H9 (cell line): Measurements from ENCODE around the gene ZCCHC3. TPM values are rescaled to one million over a fixed set of nuclear protein-coding genes. Genes with fewer than 3 reads are reported as not detected.

Source experiments
- DNase-seq: peaks from one replicate; pipeline ENCODE4 v3.0.0-alpha.2; 2017
- H2AFZ ChIP-seq: one replicate; pipeline ENCODE4 v1.6.1; 2013; ENCODE audit warnings: mild to moderate bottlenecking, low read length, control low read depth, moderate library complexity
- H2AK5ac ChIP-seq: 2 replicates; pipeline ENCODE4 v1.6.1; 2013; ENCODE audit warnings: low read length, control low read depth, mixed read lengths; ENCODE audit not compliant: insufficient read length
- H2BK120ac ChIP-seq: one replicate; pipeline ENCODE4 v1.6.1; 2013; ENCODE audit warnings: low read depth, mild to moderate bottlenecking, low read length, control low read depth, inconsistent platforms; ENCODE audit not compliant: poor library complexity, severe bottlenecking
- H2BK12ac ChIP-seq: 2 replicates; pipeline ENCODE4 v1.6.1; 2013; ENCODE audit warnings: low read length, control low read depth, mixed read lengths, low read depth; ENCODE audit not compliant: insufficient read length
- H2BK15ac ChIP-seq: 2 replicates; pipeline ENCODE4 v1.6.1; 2013; ENCODE audit warnings: low read depth, low read length, control low read depth
- H2BK20ac ChIP-seq: one replicate; pipeline ENCODE4 v1.6.1; 2013; ENCODE audit warnings: low read depth, mild to moderate bottlenecking, low read length, control low read depth, inconsistent platforms; ENCODE audit not compliant: poor library complexity, severe bottlenecking
- H2BK5ac ChIP-seq: 2 replicates; pipeline ENCODE4 v1.6.1; 2013; ENCODE audit warnings: low read length, control low read depth, mixed read lengths; ENCODE audit not compliant: insufficient read length
- H3K14ac ChIP-seq: 2 replicates; pipeline ENCODE4 v1.6.1; 2013; ENCODE audit warnings: low read length, control low read depth; ENCODE audit not compliant: insufficient read depth
- H3K18ac ChIP-seq: 2 replicates; pipeline ENCODE4 v1.6.1; 2013; ENCODE audit warnings: low read depth, mild to moderate bottlenecking, mixed read lengths, low read length, control low read depth; ENCODE audit not compliant: insufficient read length
- H3K23ac ChIP-seq: 2 replicates; pipeline ENCODE4 v1.6.1; 2013; ENCODE audit warnings: low read length, control low read depth, mixed read lengths, low read depth; ENCODE audit not compliant: insufficient read length
- H3K23me2 ChIP-seq: 2 replicates; pipeline ENCODE4 v1.6.1; 2013; ENCODE audit warnings: low read depth, mild to moderate bottlenecking, mixed read lengths, low read length, control low read depth; ENCODE audit not compliant: insufficient read length, poor library complexity, severe bottlenecking
- H3K27ac ChIP-seq: 2 replicates; pipeline ENCODE4 v1.5.1; 2013; ENCODE audit warnings: low read length, control low read depth, mixed read lengths, low read depth; ENCODE audit not compliant: insufficient read length
- H3K27me3 ChIP-seq: 2 replicates; pipeline ENCODE4 v1.6.1; 2013; ENCODE audit warnings: low read length, control low read depth, inconsistent platforms; ENCODE audit not compliant: insufficient read depth
- H3K4ac ChIP-seq: 2 replicates; pipeline ENCODE4 v1.6.1; 2013; ENCODE audit warnings: low read depth, mild to moderate bottlenecking, control low read depth, inconsistent platforms, low read length, moderate library complexity
- H3K4me1 ChIP-seq: 2 replicates; pipeline ENCODE4 v1.6.1; 2013; ENCODE audit warnings: low read length, control low read depth, inconsistent platforms; ENCODE audit not compliant: insufficient read depth
- H3K4me2 ChIP-seq: 2 replicates; pipeline ENCODE4 v1.6.1; 2013; ENCODE audit warnings: low read length, control low read depth, mixed read lengths; ENCODE audit not compliant: insufficient read length, insufficient read depth
- H3K56ac ChIP-seq: 2 replicates; pipeline ENCODE4 v1.6.1; 2013; ENCODE audit warnings: low read depth, mild to moderate bottlenecking, mixed read lengths, low read length, control low read depth; ENCODE audit not compliant: insufficient read length
- H3K79me1 ChIP-seq: 2 replicates; pipeline ENCODE4 v1.6.1; 2013; ENCODE audit warnings: low read depth, mild to moderate bottlenecking, moderate library complexity, low read length, control low read depth, inconsistent platforms; ENCODE audit not compliant: insufficient read depth, poor library complexity, severe bottlenecking
- H3K79me2 ChIP-seq: 2 replicates; pipeline ENCODE4 v1.6.1; 2013; ENCODE audit warnings: low read length, control low read depth, inconsistent platforms; ENCODE audit not compliant: insufficient read depth
- H3K9ac ChIP-seq: 2 replicates; pipeline ENCODE4 v1.6.1; 2013; ENCODE audit warnings: low read length, control low read depth, mixed read lengths; ENCODE audit not compliant: insufficient read length; ENCODE audit errors: extremely low read depth
- H3K9me3 ChIP-seq: one replicate; pipeline ENCODE4 v1.6.1; 2013; ENCODE audit warnings: low read depth, low read length, inconsistent platforms; ENCODE audit not compliant: control insufficient read depth
- H3T11ph ChIP-seq: one replicate; pipeline ENCODE4 v1.6.1; 2013; ENCODE audit warnings: mild to moderate bottlenecking, low read length, control low read depth, inconsistent platforms
- H4K20me1 ChIP-seq: one replicate; pipeline ENCODE4 v1.6.1; 2013; ENCODE audit not compliant: control insufficient read depth, insufficient read length, insufficient read depth
- H4K5ac ChIP-seq: 2 replicates; pipeline ENCODE4 v1.6.1; 2013; ENCODE audit warnings: low read depth, mild to moderate bottlenecking, mixed read lengths, low read length, control low read depth; ENCODE audit not compliant: insufficient read length
- H4K8ac ChIP-seq: replicated peaks from 2 replicates; pipeline ENCODE4 v1.6.1; 2013; ENCODE audit warnings: low read length, control low read depth, mixed read lengths, low read depth; ENCODE audit not compliant: insufficient read length
- H4K91ac ChIP-seq: 2 replicates; pipeline ENCODE4 v1.6.1; 2013; ENCODE audit warnings: low read depth, mild to moderate bottlenecking, moderate library complexity, mixed read lengths, low read length, control low read depth; ENCODE audit not compliant: insufficient read length
- H3K27ac Mint-ChIP-seq, 3 experiments: 2 replicates in 2 of 3; 3 replicates in 1 of 3; pipeline ENCODE4 v1.8.0; 2020 to 2021; ENCODE audit warnings: mixed read lengths in 3 of 3, mild to moderate bottlenecking in 1 of 3, moderate library complexity in 1 of 3
- H3K27me3 Mint-ChIP-seq: 2 replicates; pipeline ENCODE4 v1.8.0; 2021; ENCODE audit warnings: low read depth, mild to moderate bottlenecking, moderate library complexity, mixed read lengths
- H3K36me3 Mint-ChIP-seq, 3 experiments: 2 replicates in 2 of 3; 3 replicates in 1 of 3; pipeline ENCODE4 v1.8.0; 2020 to 2021; ENCODE audit warnings: low read depth in 3 of 3, mixed read lengths in 3 of 3; ENCODE audit not compliant: insufficient read depth in 1 of 3
- H3K4me1 Mint-ChIP-seq, 2 experiments: 2 replicates each; pipeline ENCODE4 v1.8.0; 2020; ENCODE audit warnings: mixed read lengths in 2 of 2
- H3K4me3 Mint-ChIP-seq, 2 experiments: 2 replicates in 1 of 2; 3 replicates in 1 of 2; pipeline ENCODE4 v1.8.0; 2020 to 2021; ENCODE audit warnings: mild to moderate bottlenecking in 2 of 2, mixed read lengths in 2 of 2, moderate library complexity in 1 of 2
- H3K9me3 Mint-ChIP-seq, 2 experiments: 2 replicates in 1 of 2; 3 replicates in 1 of 2; pipeline ENCODE4 v1.8.0; 2020; ENCODE audit warnings: mild to moderate bottlenecking in 2 of 2, mixed read lengths in 2 of 2, moderate library complexity in 1 of 2
- WGBS: extraction: QIAGEN DNeasy Blood & Tissue Kit; methylation state at CpG from one replicate; pipeline ENCODE4 v1.1.7; 2013; ENCODE audit warnings: missing lambda C conversion rate, low lambda C conversion rate, mixed read lengths; ENCODE audit not compliant: insufficient read length; ENCODE audit errors: extremely low coverage; 5-methylcytosine and 5-hydroxymethylcytosine counted together
- total RNA-seq: library from RNA; stranded (reverse); gene quantifications from 2 replicates; pipeline ENCODE4 v1.2.1, GENCODE V29; 2021
- TF ChIP-seq, protein P1 (sequence below): fragments of 200-600 bp; sonication (generic); conservative IDR thresholded peaks from 3 replicates; pipeline ENCODE4 v1.8.0; 2021; ENCODE audit warnings: antibody characterized with exemption, mild to moderate bottlenecking

Gene ZCCHC3
- total RNA-seq, 1 experiment from 2014 or later, result 41.3 TPM

DNA sequence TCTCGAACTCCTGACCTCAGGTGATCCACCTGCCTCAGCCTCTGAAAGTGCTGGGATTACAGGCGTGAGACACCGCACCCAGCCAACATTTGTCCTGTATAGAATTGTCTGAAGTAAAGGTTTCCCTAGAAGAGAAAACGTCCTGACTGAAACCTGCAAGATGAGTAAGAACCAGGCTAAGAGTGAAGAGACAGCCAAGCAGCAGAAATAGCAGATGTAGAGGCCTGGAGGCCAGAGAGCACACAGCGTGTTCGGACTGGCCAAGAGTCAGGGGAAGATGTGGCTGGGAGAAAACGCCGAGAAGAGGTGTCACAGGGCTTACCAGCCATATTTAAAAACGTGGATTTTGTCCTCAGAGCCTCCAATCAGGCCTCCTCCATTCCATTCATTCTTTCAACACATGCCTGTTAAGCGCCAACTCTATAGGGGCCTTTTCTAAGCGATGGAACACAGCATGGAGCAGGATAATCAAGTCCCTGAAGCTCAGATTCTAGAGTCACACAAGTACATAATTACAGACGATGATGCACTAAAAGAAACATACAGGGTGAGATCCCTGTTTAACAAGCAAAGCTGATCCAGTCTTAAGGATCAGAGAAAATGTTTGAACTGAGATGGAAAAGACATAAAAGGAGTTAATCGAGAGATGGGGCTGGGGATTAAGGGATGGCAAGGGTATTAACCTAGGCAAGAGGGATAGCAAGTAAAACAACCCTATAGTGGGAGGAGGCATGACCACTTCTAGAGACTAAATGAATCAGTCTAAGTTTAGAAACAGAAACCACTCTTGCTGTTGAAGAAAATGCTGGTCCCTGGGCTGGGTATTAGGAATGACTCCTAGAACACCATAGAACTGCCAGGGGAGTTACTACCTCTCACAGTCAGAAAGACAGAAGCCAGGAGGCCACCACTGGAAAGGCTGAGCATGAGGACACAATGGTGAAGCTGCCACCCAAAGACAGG is 4.8 kb downstream of the ZCCHC3 start:
- no peak overlapping the region for H2AFZ ChIP-seq
- Mint-ChIP-seq H3K27me3 (peaks cover 10% of the 10 kb centered on the region), H3K9me3 (no peaks in the 10 kb centered on the region; a peak in 1 of 5 replicates), H3K4me1 (peaks cover 41 to 44% of the 10 kb centered on the region in 2 experiments), H3K36me3 (peaks cover 14 to 17% (median 15%) of the 10 kb centered on the region in 3 experiments), H3K4me3 (peak overlapping the region in 1 of 2 experiments; percentile 99; a peak in 3 of 5 replicates), H3K27ac (peak overlapping the region in 2 of 3 experiments; percentile 42 to 94; a peak in 3 of 7 replicates)
- H3T11ph ChIP-seq, result no peak overlapping the region
- TF ChIP-seq, protein P1, sequence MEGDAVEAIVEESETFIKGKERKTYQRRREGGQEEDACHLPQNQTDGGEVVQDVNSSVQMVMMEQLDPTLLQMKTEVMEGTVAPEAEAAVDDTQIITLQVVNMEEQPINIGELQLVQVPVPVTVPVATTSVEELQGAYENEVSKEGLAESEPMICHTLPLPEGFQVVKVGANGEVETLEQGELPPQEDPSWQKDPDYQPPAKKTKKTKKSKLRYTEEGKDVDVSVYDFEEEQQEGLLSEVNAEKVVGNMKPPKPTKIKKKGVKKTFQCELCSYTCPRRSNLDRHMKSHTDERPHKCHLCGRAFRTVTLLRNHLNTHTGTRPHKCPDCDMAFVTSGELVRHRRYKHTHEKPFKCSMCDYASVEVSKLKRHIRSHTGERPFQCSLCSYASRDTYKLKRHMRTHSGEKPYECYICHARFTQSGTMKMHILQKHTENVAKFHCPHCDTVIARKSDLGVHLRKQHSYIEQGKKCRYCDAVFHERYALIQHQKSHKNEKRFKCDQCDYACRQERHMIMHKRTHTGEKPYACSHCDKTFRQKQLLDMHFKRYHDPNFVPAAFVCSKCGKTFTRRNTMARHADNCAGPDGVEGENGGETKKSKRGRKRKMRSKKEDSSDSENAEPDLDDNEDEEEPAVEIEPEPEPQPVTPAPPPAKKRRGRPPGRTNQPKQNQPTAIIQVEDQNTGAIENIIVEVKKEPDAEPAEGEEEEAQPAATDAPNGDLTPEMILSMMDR, result no peak
- no peak overlapping the region for H4K5ac ChIP-seq
- peaks cover 17% of the 10 kb centered on the region; the same call in 1 of the 2 replicates for H3K79me2 ChIP-seq
- H3K23ac ChIP-seq, result no peak overlapping the region
- no peak for DNase-seq
- H2BK12ac ChIP-seq, result no peak overlapping the region
- H4K20me1 ChIP-seq, result no peaks in the 10 kb centered on the region
- H3K9ac ChIP-seq, result no peak overlapping the region
- no peak overlapping the region for H3K56ac ChIP-seq
- no peak overlapping the region for H3K4me2 ChIP-seq
- WGBS, result no CpG with 5 or more reads among the region's 13 CpGs
- no peak overlapping the region for H2BK120ac ChIP-seq
- no peak overlapping the region for H4K8ac ChIP-seq
- no peak overlapping the region for H2AK5ac ChIP-seq
- no peak overlapping the region for H3K18ac ChIP-seq
- H4K91ac ChIP-seq, result no peak overlapping the region
- no peak overlapping the region for H3K14ac ChIP-seq
- H3K4ac ChIP-seq, result no peak overlapping the region
- peaks cover 24% of the 10 kb centered on the region for H3K23me2 ChIP-seq
- peaks cover 10% of the 10 kb centered on the region; the same call in 1 of the 2 replicates for H3K4me1 ChIP-seq
- H2BK15ac ChIP-seq, result no peak overlapping the region
- H3K27ac ChIP-seq, result no peak overlapping the region
- H3K27me3 ChIP-seq, result no peaks in the 10 kb centered on the region
- no peak overlapping the region for H2BK5ac ChIP-seq
- no peaks in the 10 kb centered on the region for H3K9me3 ChIP-seq
- H3K79me1 ChIP-seq, result no peaks in the 10 kb centered on the region
- H2BK20ac ChIP-seq, result no peak overlapping the region
